Measurements from ENCODE around the gene CLASP2.

Gene CLASP2

DNA sequence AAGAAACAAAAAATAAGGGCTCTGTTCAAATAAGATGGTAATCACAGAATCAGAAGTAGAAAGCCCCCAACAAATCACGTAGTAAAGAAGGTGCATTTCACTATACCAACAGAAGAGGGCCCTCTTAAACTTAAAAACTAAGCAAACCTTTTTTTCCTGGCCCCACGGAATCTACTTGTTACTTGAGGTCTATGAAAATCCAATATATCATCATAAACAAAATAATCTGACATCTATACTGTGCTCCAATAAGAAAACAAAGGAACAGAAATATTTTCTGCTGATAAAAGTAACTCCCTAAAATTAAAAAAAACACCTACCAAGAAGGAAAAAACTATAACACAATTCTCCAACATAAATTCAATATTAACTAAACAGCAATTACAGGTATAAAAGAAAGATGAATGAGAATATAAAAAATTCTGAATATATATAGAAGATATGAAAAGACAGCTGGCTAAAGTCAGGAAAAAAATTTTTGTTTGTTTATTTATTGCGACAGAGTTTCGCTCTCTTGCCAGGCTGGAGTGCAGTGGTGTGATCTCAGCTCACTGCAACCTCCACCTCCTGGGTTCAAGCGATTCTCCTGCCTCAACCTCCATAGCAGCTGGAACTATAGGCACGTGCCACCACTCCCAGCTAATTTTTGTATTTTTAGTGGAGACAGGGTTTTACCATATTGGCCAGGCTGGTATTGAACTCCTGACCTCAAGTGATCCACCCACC is 81.8 kb downstream of the CLASP2 start:
- peak; percentile 28 for DNase-seq

DNA sequence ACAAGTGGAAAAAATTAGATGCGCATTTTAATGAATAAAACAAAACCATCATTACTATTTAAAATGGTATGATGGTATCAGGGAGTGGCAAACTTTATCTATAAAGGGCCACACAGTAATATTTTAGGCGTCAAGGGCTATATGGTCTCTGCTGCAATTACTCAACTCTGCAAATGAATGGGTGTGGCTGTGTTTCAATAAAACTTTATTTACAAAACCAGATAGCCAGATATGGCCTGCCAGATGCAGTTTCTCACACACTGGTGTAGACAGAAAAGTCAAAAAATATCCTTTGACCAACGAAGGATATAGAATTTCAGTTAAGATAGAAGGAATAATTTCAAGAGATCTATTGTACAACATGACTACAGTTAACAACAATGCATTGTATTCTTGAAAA is 83.8 kb downstream of the CLASP2 start:
- DNase-seq, result no peak

DNA sequence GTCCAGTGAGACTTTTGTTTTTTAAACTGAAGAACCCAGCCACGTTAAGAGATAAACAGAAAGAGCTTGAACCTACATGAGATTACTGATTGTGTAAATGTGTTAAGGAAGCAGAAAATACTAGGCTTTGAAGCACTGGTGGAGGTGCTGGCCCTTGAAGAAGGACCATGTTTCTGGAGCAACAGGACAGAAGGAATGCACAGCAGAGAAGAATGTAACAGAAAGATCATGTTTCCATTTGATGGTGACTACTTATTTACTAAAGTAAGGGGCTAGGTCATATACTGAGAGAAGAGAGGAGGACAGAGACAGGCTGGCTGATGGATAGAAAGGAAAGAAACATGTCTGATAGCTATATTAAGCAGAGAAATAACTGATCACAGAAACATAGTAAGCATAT is 88.8 kb downstream of the CLASP2 start:
- DNase-seq, result no peak

DNA sequence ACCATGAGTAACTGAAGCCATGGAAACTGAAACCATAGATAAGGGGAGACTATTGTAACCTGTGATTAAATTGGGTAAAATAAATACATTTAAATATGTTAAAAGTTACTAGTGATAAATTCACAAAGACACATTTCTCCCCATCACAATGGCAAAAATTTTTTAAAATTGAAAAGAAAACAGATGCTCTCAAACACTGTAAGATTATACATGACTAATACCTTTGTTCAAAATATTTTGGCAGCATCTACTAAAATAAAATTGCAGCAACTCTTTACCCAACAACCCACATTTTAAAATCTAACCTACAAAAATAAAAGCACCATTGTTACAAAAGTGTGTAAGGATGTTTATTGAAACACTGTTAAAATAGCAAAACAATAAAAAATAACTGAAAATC is 93.3 kb downstream of the CLASP2 start:
- no peak for DNase-seq

DNA sequence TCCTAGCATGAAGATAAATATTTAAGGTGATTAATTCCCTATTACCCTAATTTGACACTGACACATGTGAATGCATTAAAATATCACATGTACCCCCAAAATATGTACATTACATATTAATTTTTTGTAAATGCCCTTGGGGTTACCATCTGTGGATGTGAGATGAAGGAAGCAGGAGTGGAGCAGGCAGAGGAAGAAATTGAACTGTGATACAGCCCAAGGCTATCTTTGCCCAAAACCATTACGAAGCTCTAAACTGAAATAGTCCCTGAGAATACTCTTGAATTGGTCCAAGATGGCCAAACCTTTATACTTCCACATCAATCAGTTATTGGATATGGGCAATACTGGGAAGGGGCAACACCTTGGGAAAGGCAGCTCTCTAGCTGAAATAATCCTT is 105.0 kb downstream of the CLASP2 start:
- no peak for DNase-seq

GRCh38 chr3:33612607-33613006 is 105.4 kb downstream of the CLASP2 start:
- no peak for DNase-seq

GRCh38 chr3:33602829-33603228 is 115.2 kb downstream of the CLASP2 start:
- no peak for DNase-seq

DNA sequence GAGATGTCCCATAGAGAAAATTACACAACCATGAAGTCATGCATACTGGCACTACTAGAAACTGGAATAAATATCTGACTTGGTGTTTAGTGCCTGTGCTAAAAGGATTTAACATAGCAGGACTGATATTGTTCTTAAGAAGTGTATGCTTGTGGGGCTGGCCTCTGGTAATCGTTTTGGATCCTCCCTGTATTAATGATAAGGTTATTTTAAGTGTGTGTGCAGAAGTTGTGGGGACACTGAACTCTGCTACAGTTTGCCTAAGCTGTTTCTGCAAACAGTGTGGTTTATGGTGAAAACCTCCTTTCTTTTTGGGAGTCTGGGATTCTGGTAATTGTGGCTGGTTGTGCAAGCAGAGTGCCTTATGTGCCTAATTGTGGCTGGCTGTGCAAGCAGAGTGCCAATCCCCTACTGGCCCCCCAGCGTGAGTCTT is 120.8 kb downstream of the CLASP2 start:
- DNase-seq, result no peak

GRCh38 chr3:33592999-33593398 is 125.1 kb downstream of the CLASP2 start:
- DNase-seq, result no peak

- DNase-seq, result no peak
Measured at GRCh38 chr3:33590541-33590940, 127.5 kb downstream of the CLASP2 start.

- no peak for DNase-seq
Measured at GRCh38 chr3:33586402-33586801, 131.7 kb downstream of the CLASP2 start.

DNA sequence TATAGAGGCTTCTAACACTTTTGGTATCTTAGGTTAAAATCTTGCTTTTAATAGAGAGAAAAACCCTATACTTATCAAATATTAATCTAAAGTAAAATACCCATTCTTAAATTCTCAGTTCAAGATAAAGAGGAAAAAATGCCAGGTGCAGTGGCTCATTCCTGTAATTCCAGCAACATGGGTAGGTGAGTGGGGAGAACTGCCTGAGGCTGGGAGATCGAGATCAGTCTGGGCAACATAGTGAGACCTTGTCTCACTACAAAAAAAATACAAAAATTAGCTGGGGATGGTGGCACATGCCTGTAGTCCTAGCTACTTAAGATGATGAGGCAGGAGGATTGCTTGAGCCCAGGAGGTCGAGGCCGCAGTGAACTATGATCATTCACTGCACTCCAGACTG is 135.8 kb downstream of the CLASP2 start:
- DNase-seq, result no peak

GRCh38 chr3:33581666-33582065 is 136.4 kb downstream of the CLASP2 start:
- DNase-seq, result no peak

DNA sequence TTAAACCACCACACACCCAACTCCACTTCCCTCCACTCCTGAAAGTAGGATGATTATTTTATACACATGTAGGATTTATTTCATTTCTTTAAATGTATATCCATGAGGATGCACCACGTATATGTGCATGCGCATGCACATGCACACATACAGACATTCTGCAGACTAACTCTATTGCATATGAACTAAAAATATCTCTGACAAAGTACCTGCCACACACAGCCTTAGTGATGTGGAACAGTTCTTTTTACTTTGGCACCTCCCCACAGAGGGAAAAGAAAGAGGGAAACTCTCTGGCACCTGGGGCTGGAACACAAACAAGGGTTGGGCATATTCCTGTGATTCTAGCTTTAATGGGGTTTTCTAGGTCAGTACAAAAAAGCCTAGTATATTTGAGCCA is 138.2 kb downstream of the CLASP2 start:
- DNase-seq, result no peak

- no peak for DNase-seq
Measured at GRCh38 chr3:33579178-33579510, 138.9 kb downstream of the CLASP2 start.

GRCh38 chr3:33578325-33579177 is 139.5 kb downstream of the CLASP2 start:
- DNase-seq, result no peak

DNA sequence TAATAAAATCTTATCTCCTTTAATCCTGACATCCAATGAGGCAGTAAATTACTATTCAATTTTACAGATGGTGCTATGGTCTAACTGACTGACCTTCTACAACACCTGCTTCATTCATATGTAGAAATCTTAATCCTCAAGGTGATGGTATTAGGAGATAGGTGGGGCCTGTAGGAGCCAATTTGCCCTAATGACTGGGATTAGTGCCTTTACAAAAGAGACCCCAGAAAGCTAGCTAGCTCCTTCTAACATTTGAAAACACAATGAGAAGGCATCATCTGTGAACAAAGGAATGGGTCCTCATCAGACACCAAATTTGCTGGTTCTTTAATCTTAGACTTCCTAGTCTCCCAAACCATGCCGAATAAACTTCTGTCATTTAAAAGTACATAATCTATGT is 140.5 kb downstream of the CLASP2 start:
- no peak for DNase-seq

- no peak for DNase-seq
Measured at GRCh38 chr3:33577173-33577572, 140.9 kb downstream of the CLASP2 start.

DNA sequence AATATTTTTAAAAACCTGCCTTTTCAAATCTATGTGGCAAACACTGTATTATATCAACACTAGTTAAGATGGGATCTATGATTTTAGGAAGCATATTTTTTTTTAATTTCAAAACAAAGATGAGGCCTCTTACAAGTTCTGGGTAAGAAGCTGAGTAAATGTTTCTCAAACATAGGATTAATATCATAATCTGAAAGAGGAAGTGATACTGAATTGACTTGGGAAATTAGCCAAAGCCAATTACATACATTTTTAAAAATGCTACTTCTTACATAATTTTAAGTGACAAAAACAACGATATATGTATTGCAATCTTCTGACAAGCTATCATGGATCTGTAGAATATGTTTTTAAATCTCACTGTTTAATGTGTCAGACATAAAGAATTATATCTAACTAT is 142.7 kb downstream of the CLASP2 start:
- DNase-seq, result no peak

- no peak for DNase-seq
Measured at GRCh38 chr3:33557829-33558228, 160.2 kb downstream of the CLASP2 start.

DNA sequence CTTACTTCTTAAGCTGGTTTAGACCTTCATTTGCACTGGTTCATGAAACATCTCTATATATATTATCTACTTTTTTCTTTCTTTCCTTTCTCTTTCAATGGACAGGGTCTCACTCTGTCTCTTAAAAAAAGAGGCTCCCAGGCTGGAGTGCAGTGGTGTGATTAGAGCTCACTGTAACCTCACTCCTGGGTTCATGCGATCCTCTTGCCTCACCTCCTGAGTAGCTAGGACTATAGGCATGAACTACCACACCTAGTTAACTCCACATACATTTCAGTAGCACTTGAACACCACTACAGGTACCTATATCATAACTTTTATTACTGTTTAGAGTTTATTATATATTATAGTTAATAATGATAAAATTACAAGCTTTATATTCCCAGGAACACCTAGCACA is 160.8 kb downstream of the CLASP2 start:
- no peak for DNase-seq

GRCh38 chr3:33547101-33547500 is 171.0 kb downstream of the CLASP2 start:
- no peak for DNase-seq

DNA sequence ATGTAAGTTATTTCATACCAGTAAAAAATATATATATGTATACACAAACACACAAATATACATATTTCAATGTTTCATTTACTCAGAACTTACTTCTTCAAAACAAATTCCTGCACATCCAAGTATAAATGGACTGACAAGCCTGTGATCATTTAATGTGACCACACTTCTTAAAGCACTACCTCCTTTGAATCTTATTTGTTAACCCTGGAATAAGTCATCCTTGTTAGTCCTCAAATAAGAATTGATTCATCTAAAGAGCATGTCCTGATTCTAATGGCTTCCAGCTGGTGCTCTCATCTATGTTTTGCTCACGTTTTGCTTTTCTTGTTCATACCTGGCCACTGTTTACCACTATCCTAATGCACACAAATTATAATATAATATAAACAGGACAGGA is 173.9 kb downstream of the CLASP2 start:
- DNase-seq, result no peak

DNA sequence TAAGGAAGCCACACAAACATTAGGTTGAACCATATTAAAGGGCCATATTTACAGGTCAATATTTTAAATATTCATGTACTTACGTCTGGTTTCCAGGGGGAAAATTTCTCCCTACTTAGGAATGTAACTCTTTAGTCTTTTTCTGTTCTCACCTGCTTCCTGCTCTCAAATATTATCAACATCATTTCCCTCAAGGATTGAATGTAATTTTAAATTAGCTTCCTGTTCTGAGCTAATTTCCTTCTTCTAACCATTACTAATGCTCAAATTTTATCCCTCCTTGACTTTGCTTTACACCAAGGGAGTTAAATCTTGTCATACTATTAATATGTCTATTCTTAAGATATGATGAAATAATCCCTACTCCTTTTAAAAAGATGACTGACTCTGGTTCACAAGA is 174.5 kb downstream of the CLASP2 start:
- DNase-seq, result no peak

- no peak for DNase-seq
Measured at GRCh38 chr3:33541918-33542317, 176.1 kb downstream of the CLASP2 start.

Measured in activated CD4-positive, alpha-beta T cell treated with anti-CD3 and anti-CD28 coated beads, Interleukin-2, Interleukin-6, amounts not matched to agents 100 ng/mL and 50 ng/mL, durations not matched to agents 16 hours and 8 hours (primary cell).